GM13977 (cell line): Measurements from ENCODE around the gene RALA.

ENCODE experiments used
- DNase-seq: peaks from one replicate; pipeline ENCODE4 v3.0.0; 2012; ENCODE audit warnings: low spot score
- in situ Hi-C: fragments of 300-500 bp; cut with MboI; formaldehyde crosslinking; loops from one replicate; pipeline ENCODE4 v1.12.0; 2022; ENCODE audit warnings: low sequenced_read_pairs, low pct_unique_long_range_greater_than_20kb, mixed read lengths, inconsistent platforms; ENCODE audit not compliant: unreplicated experiment
- TF ChIP-seq, protein P1 (sequence below): IDR thresholded peaks from 2 replicates; pipeline ENCODE4 v1.5.1; 2012; ENCODE audit warnings: mild to moderate bottlenecking, control low read depth; ENCODE audit not compliant: insufficient read depth; ENCODE audit errors: extremely low read depth, missing control alignments

Gene RALA

DNA sequence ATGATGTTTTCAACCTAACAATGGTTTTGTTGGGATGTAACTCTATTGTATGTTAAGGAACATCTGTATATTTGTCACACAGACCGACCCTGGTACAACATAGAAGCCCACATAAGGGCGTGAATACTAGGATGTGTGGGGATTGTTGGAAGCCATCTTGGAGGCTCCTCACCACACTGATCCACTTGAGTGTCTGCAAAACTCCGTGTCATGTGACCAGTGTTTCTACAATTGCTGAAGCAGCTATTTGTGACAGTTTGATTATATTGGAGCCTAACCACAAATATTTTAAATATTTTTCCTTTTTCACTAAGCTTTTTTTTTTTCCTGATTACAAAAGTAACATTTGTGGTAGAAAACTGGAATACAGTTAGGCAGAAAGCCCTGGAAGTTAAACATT is 27.9 kb downstream of the RALA start:
- DNase-seq = no peak
- in situ Hi-C loops = no loop called here
- TF ChIP-seq, protein P1, sequence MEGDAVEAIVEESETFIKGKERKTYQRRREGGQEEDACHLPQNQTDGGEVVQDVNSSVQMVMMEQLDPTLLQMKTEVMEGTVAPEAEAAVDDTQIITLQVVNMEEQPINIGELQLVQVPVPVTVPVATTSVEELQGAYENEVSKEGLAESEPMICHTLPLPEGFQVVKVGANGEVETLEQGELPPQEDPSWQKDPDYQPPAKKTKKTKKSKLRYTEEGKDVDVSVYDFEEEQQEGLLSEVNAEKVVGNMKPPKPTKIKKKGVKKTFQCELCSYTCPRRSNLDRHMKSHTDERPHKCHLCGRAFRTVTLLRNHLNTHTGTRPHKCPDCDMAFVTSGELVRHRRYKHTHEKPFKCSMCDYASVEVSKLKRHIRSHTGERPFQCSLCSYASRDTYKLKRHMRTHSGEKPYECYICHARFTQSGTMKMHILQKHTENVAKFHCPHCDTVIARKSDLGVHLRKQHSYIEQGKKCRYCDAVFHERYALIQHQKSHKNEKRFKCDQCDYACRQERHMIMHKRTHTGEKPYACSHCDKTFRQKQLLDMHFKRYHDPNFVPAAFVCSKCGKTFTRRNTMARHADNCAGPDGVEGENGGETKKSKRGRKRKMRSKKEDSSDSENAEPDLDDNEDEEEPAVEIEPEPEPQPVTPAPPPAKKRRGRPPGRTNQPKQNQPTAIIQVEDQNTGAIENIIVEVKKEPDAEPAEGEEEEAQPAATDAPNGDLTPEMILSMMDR = no peak

DNA sequence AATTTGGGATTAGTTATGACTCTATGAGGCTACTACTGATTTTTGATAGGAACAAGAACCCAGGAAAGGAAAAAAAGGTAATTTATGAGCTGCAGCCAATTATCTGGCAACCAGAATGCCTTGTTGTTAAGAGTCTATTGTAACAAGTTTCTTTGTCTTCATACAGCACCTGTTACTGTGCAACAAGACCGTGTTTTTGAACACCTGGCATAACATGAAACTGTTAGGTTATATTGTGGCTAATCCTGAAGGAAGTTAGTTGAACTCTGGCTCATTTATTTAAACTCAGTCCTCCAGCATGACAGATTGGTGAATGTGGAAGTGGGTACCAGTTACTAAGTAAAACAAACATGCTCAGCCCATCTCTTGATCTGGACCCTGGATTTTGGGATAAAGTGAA is 33.0 kb downstream of the RALA start:
- DNase-seq = no peak
- TF ChIP-seq, protein P1 = no peak
- in situ Hi-C loops = no loop called here

DNA sequence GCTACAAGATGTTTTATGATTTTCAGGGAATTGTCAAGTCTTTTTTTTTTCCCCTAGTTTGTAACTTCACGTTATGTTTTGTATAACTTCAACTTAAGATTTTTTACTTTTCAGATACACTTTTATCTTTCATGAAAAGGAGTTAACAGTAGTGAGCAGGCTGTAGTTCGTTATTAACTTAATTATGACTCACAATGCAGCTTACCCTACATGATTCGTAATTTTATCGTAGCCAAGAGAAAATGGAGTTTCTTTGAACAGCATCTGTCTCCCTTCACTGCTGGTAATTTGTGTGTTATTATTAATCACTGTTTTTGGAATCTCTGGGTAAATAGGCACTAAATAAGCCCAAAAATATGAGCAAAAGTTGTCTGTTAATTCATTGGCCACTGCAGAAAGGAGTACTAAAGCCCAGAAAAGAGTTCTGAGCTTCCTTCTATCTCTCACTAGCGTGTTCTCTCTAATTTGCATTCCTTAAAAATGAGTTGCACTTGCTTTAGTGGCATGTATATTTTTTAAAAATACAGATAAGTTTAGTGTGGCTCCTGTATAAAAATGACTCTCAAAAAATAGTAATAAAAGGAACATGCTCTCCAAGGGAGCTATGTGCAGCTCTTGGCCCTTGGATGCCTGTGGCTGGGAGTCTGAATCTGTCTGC is 36.1 kb downstream of the RALA start:
- no peak for DNase-seq
- TF ChIP-seq, protein P1 = no peak
- in situ Hi-C loops = no loop called here

DNA sequence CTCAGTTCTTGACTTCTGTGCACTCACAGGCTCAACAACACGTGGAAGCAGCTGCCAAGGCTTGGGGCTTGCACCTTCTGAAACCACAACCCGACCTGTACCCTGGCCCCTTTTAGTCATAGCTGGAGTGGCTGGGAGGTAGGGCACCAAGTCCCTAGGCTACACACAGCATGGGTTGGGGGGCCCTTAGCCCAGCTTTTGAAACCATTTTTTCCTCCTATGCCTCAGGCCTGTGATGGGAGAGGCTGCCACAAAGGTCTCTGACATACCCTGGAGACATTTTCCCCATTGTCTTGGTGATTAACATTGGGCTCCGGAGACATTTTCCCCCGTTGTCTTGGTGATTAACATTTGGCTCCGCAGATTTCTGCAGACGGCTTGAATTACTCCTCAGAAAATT is 38.6 kb downstream of the RALA start:
- TF ChIP-seq, protein P1 = no peak
- in situ Hi-C loops = no loop called here
- DNase-seq = no peak

DNA sequence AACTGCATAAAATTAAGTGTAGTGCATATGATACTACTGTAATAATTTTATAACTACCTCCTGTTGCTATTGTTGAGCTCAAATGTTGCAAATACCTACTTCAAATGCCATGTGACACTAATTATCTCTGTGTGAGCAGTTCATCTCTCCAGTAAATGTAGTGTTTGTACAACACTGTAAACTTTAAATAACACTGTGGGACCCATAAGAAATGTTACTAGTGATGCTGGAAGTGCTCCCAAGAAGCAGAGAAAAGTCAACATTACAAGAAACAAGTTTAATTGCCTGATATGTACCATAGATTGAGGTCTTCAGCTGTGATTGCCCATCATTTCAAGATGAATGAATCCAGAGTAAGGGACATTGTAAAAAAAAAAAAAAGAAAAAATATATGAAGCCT is 39.9 kb downstream of the RALA start:
- in situ Hi-C loops = no loop called here
- TF ChIP-seq, protein P1 = no peak
- DNase-seq = no peak

DNA sequence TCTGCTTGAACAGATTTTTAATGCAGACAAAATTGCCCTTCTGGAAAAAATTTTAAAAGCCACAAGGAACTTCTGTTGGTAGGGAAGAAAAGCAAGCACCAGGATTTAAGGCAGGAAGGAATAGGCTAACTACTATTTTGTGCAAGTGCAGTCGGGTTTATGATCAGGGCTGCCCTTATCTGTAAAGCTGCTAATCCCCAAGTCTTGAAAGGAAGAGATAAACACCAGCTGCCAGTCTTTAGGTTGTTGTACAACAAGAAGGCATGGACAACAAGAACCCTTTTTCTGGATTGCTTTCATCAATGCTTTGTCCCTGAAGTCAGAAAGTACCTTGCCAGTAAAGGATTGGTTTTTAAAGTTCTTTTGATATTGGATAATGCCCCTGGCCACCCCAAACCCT is 40.7 kb downstream of the RALA start:
- TF ChIP-seq, protein P1 = no peak
- in situ Hi-C loops = no loop called here
- no peak for DNase-seq
